SK-N-SH (cell line): Measurements from ENCODE around the gene GYPE. TPM values are rescaled to one million over a fixed set of nuclear protein-coding genes. Genes with fewer than 3 reads are reported as not detected.
"Not testable (repeated sequence)": the region's sequence is repeated elsewhere in the genome, so short reads cannot be mapped to it uniquely, and the experiment has no call there.

Experiments used
- CTCF ChIA-PET: fragments of 300-600, 350-600 bp; formaldehyde crosslinking; extraction: SDS; loops from one replicate; lab custom pipeline; 2021; lab: Yijun Ruan, JAX
- POLR2A ChIA-PET: fragments of 350-600 bp; sonication (Branson Sonifier 250); formaldehyde crosslinking; extraction: SDS; loops from one replicate; lab custom pipeline; 2020; ENCODE audit warnings: antibody characterized with exemption, inconsistent platforms; lab: Yijun Ruan, JAX
- DNase-seq: peaks from one replicate; pipeline ENCODE4 v3.0.0; 2012
- H2AFZ ChIP-seq: fragments of 200-600 bp; sonication (generic); 2 replicates; pipeline ENCODE4 v1.8.1; 2016; ENCODE audit warnings: antibody characterized with exemption, mild to moderate bottlenecking, low read depth
- H3F3A ChIP-seq: fragments of 200-600 bp; sonication (generic); replicated peaks from 2 replicates; pipeline ENCODE3; 2016; ENCODE audit warnings: antibody characterized with exemption, mild to moderate bottlenecking; ENCODE audit not compliant: insufficient read depth
- H3K27ac ChIP-seq, 2 experiments: fragments of 200-500 bp in 1 of 2; fragments of 200-600 bp in 1 of 2; sonication (Bioruptor generic) in 1 of 2; sonication (generic), shearing (Covaris generic) in 1 of 2; 2 replicates each; pipeline versions ENCODE4 v1.5.1 to v1.6.1; 2014 to 2016; ENCODE audit warnings: low read depth in 2 of 2, inconsistent platforms in 1 of 2, low read length in 1 of 2, mild to moderate bottlenecking in 1 of 2, mixed read lengths in 1 of 2
- H3K27me3 ChIP-seq: fragments of 200-600 bp; sonication (generic), shearing (Covaris generic); 2 replicates; pipeline ENCODE4 v1.6.1; 2016; ENCODE audit warnings: mixed run types; ENCODE audit not compliant: insufficient read depth
- H3K36me3 ChIP-seq, 2 experiments: fragments of 200-500 bp in 1 of 2; fragments of 200-600 bp in 1 of 2; sonication (Bioruptor generic) in 1 of 2; sonication (generic) in 1 of 2; replicated peaks in 1 of 2; 2 replicates each; pipeline versions ENCODE3 to v1.5.1; 2014 to 2016; ENCODE audit warnings: low read length in 1 of 2, mild to moderate bottlenecking in 1 of 2; ENCODE audit not compliant: insufficient read depth in 2 of 2, control insufficient read depth in 1 of 2
- H3K4me1 ChIP-seq, 2 experiments: fragments of 200-500 bp in 1 of 2; fragments of 200-600 bp in 1 of 2; sonication (Bioruptor generic) in 1 of 2; sonication (generic), shearing (Covaris generic) in 1 of 2; 2 replicates each; pipeline versions ENCODE4 v1.5.1 to v1.6.1; 2014 to 2016; ENCODE audit warnings: low read depth in 1 of 2, low read length in 1 of 2, mixed run types in 1 of 2; ENCODE audit not compliant: insufficient read depth in 2 of 2, control insufficient read depth in 1 of 2
- H3K4me2 ChIP-seq: fragments of 200-600 bp; sonication (generic), shearing (Covaris generic); 2 replicates; pipeline ENCODE4 v1.6.1; 2017; ENCODE audit warnings: mixed run types
- H3K4me3 ChIP-seq, 2 experiments: fragments of 200-500 bp in 1 of 2; fragments of 200-600 bp in 1 of 2; sonication (Bioruptor generic) in 1 of 2; sonication (generic), shearing (Covaris generic) in 1 of 2; 2 replicates each; pipeline versions ENCODE4 v1.5.1 to v1.8.1; 2014 to 2016; ENCODE audit warnings: low read depth in 2 of 2, inconsistent platforms in 1 of 2, low read length in 1 of 2, mild to moderate bottlenecking in 1 of 2, mixed read lengths in 1 of 2, moderate library complexity in 1 of 2
- H3K79me2 ChIP-seq: fragments of 200-600 bp; sonication (generic); 2 replicates; pipeline ENCODE4 v1.8.1; 2017; ENCODE audit warnings: mild to moderate bottlenecking; ENCODE audit not compliant: insufficient read depth
- H3K9ac ChIP-seq: fragments of 200-600 bp; sonication (generic); 2 replicates; pipeline ENCODE4 v1.6.1; 2017; ENCODE audit warnings: mixed run types
- H3K9me2 ChIP-seq: fragments of 200-600 bp; sonication (generic); 2 replicates; pipeline ENCODE4 v1.6.1; 2017; ENCODE audit warnings: mixed run types
- H3K9me3 ChIP-seq: fragments of 200-600 bp; sonication (generic); 2 replicates; pipeline ENCODE4 v1.6.1; 2017; ENCODE audit warnings: mixed run types, mild to moderate bottlenecking, moderate library complexity
- H4K20me1 ChIP-seq: fragments of 200-600 bp; sonication (generic); 2 replicates; pipeline ENCODE4 v1.6.1; 2017; ENCODE audit warnings: mild to moderate bottlenecking, mixed run types; ENCODE audit not compliant: insufficient read depth
- ELF1 ChIP-seq: IDR thresholded peaks from 2 replicates; pipeline ENCODE4 v1.4.0; 2012
- EP300 ChIP-seq, 2 experiments: IDR thresholded peaks; 2 replicates each; pipeline versions ENCODE4 v1.4.0 to v1.6.1; 2012; ENCODE audit warnings: borderline replicate concordance in 1 of 2, low read depth in 1 of 2, low read length in 1 of 2
- FOSL2 ChIP-seq: IDR thresholded peaks from 2 replicates; pipeline ENCODE4 v1.4.0; 2012; ENCODE audit warnings: low read depth, mild to moderate bottlenecking, moderate library complexity, borderline replicate concordance
- FOXJ3 ChIP-seq: sonication (generic); formaldehyde crosslinking; IDR thresholded peaks from 2 replicates; pipeline ENCODE4 v1.5.1; 2020; ENCODE audit warnings: mild to moderate bottlenecking, missing genetic modification reagents
- FOXM1 ChIP-seq: IDR thresholded peaks from 2 replicates; pipeline ENCODE4 v1.4.0; 2012; ENCODE audit warnings: low read depth, mild to moderate bottlenecking
- GATA2 ChIP-seq: sonication (generic); formaldehyde crosslinking; IDR thresholded peaks from 2 replicates; pipeline ENCODE4 v1.5.0; 2020; ENCODE audit warnings: mild to moderate bottlenecking, missing genetic modification reagents
- MEF2A ChIP-seq: IDR thresholded peaks from 2 replicates; pipeline ENCODE4 v1.4.0; 2012; ENCODE audit warnings: low read depth, borderline replicate concordance
- RAD21 ChIP-seq: IDR thresholded peaks from 2 replicates; pipeline ENCODE4 v1.6.1; 2012; ENCODE audit warnings: mild to moderate bottlenecking, low read length
- RCOR1 ChIP-seq: fragments of 150-350 bp; IDR thresholded peaks from 2 replicates; pipeline ENCODE4 v1.6.1; 2017; ENCODE audit warnings: antibody characterized with exemption, low read length
- RFX5 ChIP-seq: IDR thresholded peaks from 2 replicates; pipeline ENCODE4 v1.6.1; 2012; ENCODE audit warnings: mild to moderate bottlenecking, improper control_type of control experiment, low read length
- SIN3A ChIP-seq: IDR thresholded peaks from 2 replicates; pipeline ENCODE4 v1.6.1; 2012; ENCODE audit warnings: low read depth, mild to moderate bottlenecking, low read length, moderate library complexity, borderline replicate concordance
- TEAD4 ChIP-seq: IDR thresholded peaks from 2 replicates; pipeline ENCODE4 v1.4.0; 2012; ENCODE audit warnings: mild to moderate bottlenecking, borderline replicate concordance; ENCODE audit not compliant: insufficient read depth
- USF1 ChIP-seq: IDR thresholded peaks from 2 replicates; pipeline ENCODE4 v1.4.0; 2012; ENCODE audit warnings: low read depth, borderline replicate concordance
- YY1 ChIP-seq: IDR thresholded peaks from 2 replicates; pipeline ENCODE4 v1.4.0; 2012; ENCODE audit warnings: low read depth, mild to moderate bottlenecking
- WGBS: methylation state at CpG from one replicate; pipeline ENCODE4 v1.1.6; 2017; ENCODE audit warnings: low lambda C conversion rate; 5-methylcytosine and 5-hydroxymethylcytosine counted together
- polyA plus RNA-seq, 3 experiments: library from polyadenylated mRNA; depleted of rRNA; stranded (reverse); fragments of >200 nt; gene quantifications; 2 replicates each; pipeline ENCODE4 v1.2.3, GENCODE V29; 2012
- TF ChIP-seq, protein P1 (sequence below): fragments of 200-600 bp; sonication (generic); IDR thresholded peaks from 2 replicates; pipeline ENCODE4 v1.6.1; 2017; ENCODE audit warnings: antibody characterized with exemption, mild to moderate bottlenecking, moderate library complexity
- TF ChIP-seq, protein P2 (sequence below): fragments of 150-350 bp; IDR thresholded peaks from 2 replicates; pipeline ENCODE4 v1.6.1; 2016; ENCODE audit warnings: mild to moderate bottlenecking, low read depth, low read length

Gene GYPE
- polyA plus RNA-seq, 1 of the 3 experiments (the other 2 are of a cell fraction) = 0.74 TPM

- WGBS = 99% methylated on average over 2 of the region's 2 CpGs
- no peak for DNase-seq
Measured at GRCh38 chr4:143939528-143939927, 34.2 kb upstream of the GYPE start.

GRCh38 chr4:143938890-143939289, 33.5 kb upstream of the GYPE start:
- WGBS = 31% methylated on average over 4 of the region's 4 CpGs
- H3K9me3 ChIP-seq, H3K4me3 ChIP-seq, H3K36me3 ChIP-seq, H3K4me2 ChIP-seq, POLR2A ChIA-PET, H3K9ac ChIP-seq, H3K79me2 ChIP-seq, H2AFZ ChIP-seq, H3K9me2 ChIP-seq, H3K27ac ChIP-seq, H3F3A ChIP-seq, H3K27me3 ChIP-seq, H4K20me1 ChIP-seq, CTCF ChIA-PET, H3K4me1 ChIP-seq, DNase-seq: not testable (repeated sequence)

More at GRCh38 chr4:143939528-143939927, 34.2 kb upstream of the GYPE start:
- no peak for TF ChIP-seq EP300 (IDR thresholded peaks at IDR 0.05; ENCODE audit: borderline replicate concordance in 1 of 2, low read depth in 1 of 2, low read length in 1 of 2)
- TF ChIP-seq RFX5 = no peak
- TF ChIP-seq FOXM1 = no peak
- TF ChIP-seq MEF2A = no peak
- no peak for TF ChIP-seq TEAD4
- no peak for TF ChIP-seq ELF1
- TF ChIP-seq YY1 = no peak
- TF ChIP-seq SIN3A = no peak
- no peak for TF ChIP-seq RAD21
- TF ChIP-seq RCOR1 = no peak
- TF ChIP-seq, protein P1, sequence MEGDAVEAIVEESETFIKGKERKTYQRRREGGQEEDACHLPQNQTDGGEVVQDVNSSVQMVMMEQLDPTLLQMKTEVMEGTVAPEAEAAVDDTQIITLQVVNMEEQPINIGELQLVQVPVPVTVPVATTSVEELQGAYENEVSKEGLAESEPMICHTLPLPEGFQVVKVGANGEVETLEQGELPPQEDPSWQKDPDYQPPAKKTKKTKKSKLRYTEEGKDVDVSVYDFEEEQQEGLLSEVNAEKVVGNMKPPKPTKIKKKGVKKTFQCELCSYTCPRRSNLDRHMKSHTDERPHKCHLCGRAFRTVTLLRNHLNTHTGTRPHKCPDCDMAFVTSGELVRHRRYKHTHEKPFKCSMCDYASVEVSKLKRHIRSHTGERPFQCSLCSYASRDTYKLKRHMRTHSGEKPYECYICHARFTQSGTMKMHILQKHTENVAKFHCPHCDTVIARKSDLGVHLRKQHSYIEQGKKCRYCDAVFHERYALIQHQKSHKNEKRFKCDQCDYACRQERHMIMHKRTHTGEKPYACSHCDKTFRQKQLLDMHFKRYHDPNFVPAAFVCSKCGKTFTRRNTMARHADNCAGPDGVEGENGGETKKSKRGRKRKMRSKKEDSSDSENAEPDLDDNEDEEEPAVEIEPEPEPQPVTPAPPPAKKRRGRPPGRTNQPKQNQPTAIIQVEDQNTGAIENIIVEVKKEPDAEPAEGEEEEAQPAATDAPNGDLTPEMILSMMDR = no peak
- no peak for TF ChIP-seq USF1
- TF ChIP-seq, protein P2, sequence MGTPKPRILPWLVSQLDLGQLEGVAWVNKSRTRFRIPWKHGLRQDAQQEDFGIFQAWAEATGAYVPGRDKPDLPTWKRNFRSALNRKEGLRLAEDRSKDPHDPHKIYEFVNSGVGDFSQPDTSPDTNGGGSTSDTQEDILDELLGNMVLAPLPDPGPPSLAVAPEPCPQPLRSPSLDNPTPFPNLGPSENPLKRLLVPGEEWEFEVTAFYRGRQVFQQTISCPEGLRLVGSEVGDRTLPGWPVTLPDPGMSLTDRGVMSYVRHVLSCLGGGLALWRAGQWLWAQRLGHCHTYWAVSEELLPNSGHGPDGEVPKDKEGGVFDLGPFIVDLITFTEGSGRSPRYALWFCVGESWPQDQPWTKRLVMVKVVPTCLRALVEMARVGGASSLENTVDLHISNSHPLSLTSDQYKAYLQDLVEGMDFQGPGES = no peak
- TF ChIP-seq FOSL2 = no peak
- no peak for TF ChIP-seq GATA2
- TF ChIP-seq FOXJ3 (CRISPR knock-in tag) = no peak
- POLR2A ChIA-PET = no interaction called here
- Histone ChIP-seq H3F3A (no peaks in the 10 kb centered on the region), H4K20me1 (no peaks in the 10 kb centered on the region), H3K27ac (no peak overlapping the region), H3K4me1 (no peaks in the 10 kb centered on the region), H3K9ac (no peak overlapping the region), H3K9me2 (no peaks in the 10 kb centered on the region), H3K9me3 (no peaks in the 10 kb centered on the region), H2AFZ (no peak overlapping the region), H3K36me3 (no peaks in the 10 kb centered on the region), H3K27me3 (no peaks in the 10 kb centered on the region), H3K79me2 (no peaks in the 10 kb centered on the region), H3K4me2 (no peak overlapping the region), H3K4me3 (no peak overlapping the region)
- CTCF ChIA-PET = no interaction called here
